H1 (cell line): ENCODE results near the gene GSDME. TPM values are rescaled to one million over a fixed set of nuclear protein-coding genes. Genes with fewer than 3 reads are reported as not detected.
A peak's percentile ranks its signal among the peaks of the same experiment; 100 is the strongest.

Source experiments
- CTCF ChIA-PET: fragments of 300-600 bp; sonication (Branson Sonifier 250); formaldehyde crosslinking; loops from one replicate; lab custom pipeline; 2021; ENCODE audit not compliant: partially characterized antibody; lab: Charles Lee
- POLR2A ChIA-PET: fragments of 300-600 bp; sonication (Branson Sonifier 250); formaldehyde crosslinking; loops from one replicate; lab custom pipeline; 2021; ENCODE audit warnings: inconsistent platforms; ENCODE audit not compliant: partially characterized antibody; lab: Charles Lee
- DNase-seq, 2 experiments: peaks; one replicate each; pipeline versions ENCODE4 v3.0.0 to v3.0.0-alpha.2; 2010 to 2022; ENCODE audit warnings: low spot score in 2 of 2, low read depth in 1 of 2, mixed read lengths in 1 of 2
- FAIRE-seq: peaks from 2 replicates; lab custom pipeline; 2011; peaks lifted over from hg19 to GRCh38; lab: Jason Lieb, UNC
- H2AFZ ChIP-seq: 2 replicates; pipeline ENCODE4 v1.8.1; 2012; ENCODE audit warnings: low read length, inconsistent platforms
- H2AK5ac ChIP-seq: 2 replicates; pipeline ENCODE4 v1.6.1; 2013; ENCODE audit warnings: low read depth, low read length
- H2BK120ac ChIP-seq: replicated peaks from 2 replicates; pipeline ENCODE3; 2013; ENCODE audit warnings: low read depth, low read length, inconsistent platforms
- H2BK12ac ChIP-seq: 2 replicates; pipeline ENCODE4 v1.6.1; 2013; ENCODE audit warnings: low read depth, low read length
- H2BK15ac ChIP-seq: 2 replicates; pipeline ENCODE4 v1.6.1; 2013; ENCODE audit warnings: low read length
- H2BK20ac ChIP-seq: 2 replicates; pipeline ENCODE4 v1.6.1; 2013; ENCODE audit warnings: low read length
- H2BK5ac ChIP-seq: 2 replicates; pipeline ENCODE4 v1.6.1; 2013; ENCODE audit warnings: low read depth, low read length
- H3K14ac ChIP-seq: 2 replicates; pipeline ENCODE4 v1.6.1; 2013; ENCODE audit warnings: inconsistent platforms; ENCODE audit not compliant: insufficient read length
- H3K18ac ChIP-seq: 2 replicates; pipeline ENCODE4 v1.6.1; 2013; ENCODE audit warnings: low read length; ENCODE audit errors: extremely low read depth
- H3K23ac ChIP-seq: 2 replicates; pipeline ENCODE4 v1.6.1; 2013; ENCODE audit warnings: inconsistent platforms; ENCODE audit not compliant: insufficient read length
- H3K23me2 ChIP-seq: 2 replicates; pipeline ENCODE4 v1.6.1; 2013; ENCODE audit warnings: low read depth, low read length
- H3K27ac ChIP-seq: 2 replicates; pipeline ENCODE4 v1.6.1; 2011; ENCODE audit warnings: low read depth, low read length, inconsistent platforms
- H3K27me3 ChIP-seq, 4 experiments: replicated peaks in 1 of 4; 1 replicate in 1 of 4; 2 replicates in 3 of 4; pipeline versions ENCODE4 v1.6.1 to v1.8.1; 2011 to 2013; ENCODE audit warnings: low read length in 3 of 4, mild to moderate bottlenecking in 3 of 4, inconsistent platforms in 2 of 4, mixed read lengths in 2 of 4, moderate library complexity in 1 of 4; ENCODE audit not compliant: control insufficient read depth in 3 of 4, insufficient read depth in 3 of 4; ENCODE audit errors: extremely low read depth in 1 of 4
- H3K36me3 ChIP-seq, 4 experiments: 2 replicates each; pipeline versions ENCODE4 v1.6.1 to v1.8.1; 2011 to 2013; ENCODE audit warnings: mild to moderate bottlenecking in 4 of 4, low read length in 3 of 4, moderate library complexity in 2 of 4, control low read depth in 1 of 4, inconsistent platforms in 1 of 4; ENCODE audit not compliant: insufficient read depth in 4 of 4, control insufficient read depth in 2 of 4
- H3K4ac ChIP-seq: replicated peaks from 2 replicates; pipeline ENCODE3; 2013; ENCODE audit warnings: low read length, low read depth, mixed read lengths, inconsistent platforms; ENCODE audit not compliant: insufficient read length
- H3K4me1 ChIP-seq, 4 experiments: replicated peaks in 1 of 4; 1 replicate in 1 of 4; 2 replicates in 3 of 4; pipeline versions ENCODE4 v1.6.1 to v1.8.1; 2011 to 2013; ENCODE audit warnings: low read length in 3 of 4, inconsistent platforms in 2 of 4, mixed read lengths in 1 of 4; ENCODE audit not compliant: insufficient read depth in 4 of 4, control insufficient read depth in 3 of 4
- H3K4me2 ChIP-seq, 2 experiments: 2 replicates each; pipeline versions ENCODE4 v1.6.1 to v1.8.1; 2011 to 2013; ENCODE audit warnings: low read depth in 2 of 2, low read length in 2 of 2, control low read depth in 1 of 2, inconsistent platforms in 1 of 2, mild to moderate bottlenecking in 1 of 2; ENCODE audit not compliant: insufficient read depth in 1 of 2
- H3K4me3 ChIP-seq, 4 experiments: fragments of 200-600, 300-600 bp in 1 of 4; sonication (generic), shearing (Covaris generic), sonication (Bioruptor Twin) in 1 of 4; 2 replicates each; pipeline versions ENCODE4 v1.5.1 to v1.8.1; 2011 to 2016; ENCODE audit warnings: low read length in 4 of 4, low read depth in 3 of 4, control low read depth in 2 of 4, inconsistent platforms in 2 of 4, mild to moderate bottlenecking in 2 of 4, mixed read lengths in 1 of 4, moderate library complexity in 1 of 4; ENCODE audit not compliant: insufficient read depth in 2 of 4; ENCODE audit errors: extremely low read depth in 1 of 4
- H3K56ac ChIP-seq: replicated peaks from 2 replicates; pipeline ENCODE3; 2013; ENCODE audit warnings: low read depth, mild to moderate bottlenecking, mixed read lengths, low read length, inconsistent platforms; ENCODE audit not compliant: insufficient read length
- H3K79me1 ChIP-seq: 2 replicates; pipeline ENCODE4 v1.6.1; 2013; ENCODE audit warnings: low read depth, low read length, control low read depth
- H3K79me2 ChIP-seq, 2 experiments: 2 replicates each; pipeline versions ENCODE4 v1.6.1 to v1.8.1; 2012 to 2013; ENCODE audit warnings: low read length in 2 of 2, mild to moderate bottlenecking in 2 of 2, inconsistent platforms in 1 of 2; ENCODE audit not compliant: insufficient read depth in 2 of 2, control insufficient read depth in 1 of 2
- H3K9ac ChIP-seq, 4 experiments: replicated peaks in 1 of 4; 1 replicate in 1 of 4; 2 replicates in 3 of 4; pipeline versions ENCODE4 v1.6.1 to v1.8.1; 2011 to 2013; ENCODE audit warnings: low read depth in 3 of 4, low read length in 3 of 4, control low read depth in 2 of 4, mild to moderate bottlenecking in 2 of 4, moderate library complexity in 2 of 4, inconsistent platforms in 1 of 4; ENCODE audit errors: extremely low read depth in 1 of 4
- H3K9me3 ChIP-seq, 2 experiments: 2 replicates each; pipeline versions ENCODE4 v1.6.1 to v1.8.1; 2012 to 2013; ENCODE audit warnings: mild to moderate bottlenecking in 2 of 2, moderate library complexity in 2 of 2, control low read depth in 1 of 2, inconsistent platforms in 1 of 2, low read depth in 1 of 2, low read length in 1 of 2, mixed read lengths in 1 of 2; ENCODE audit not compliant: insufficient read depth in 2 of 2
- H4K20me1 ChIP-seq, 2 experiments: replicated peaks in 1 of 2; 2 replicates each; pipeline versions ENCODE3 to v1.8.1; 2011 to 2013; ENCODE audit warnings: inconsistent platforms in 2 of 2, low read length in 2 of 2, mild to moderate bottlenecking in 1 of 2; ENCODE audit not compliant: insufficient read depth in 2 of 2, control insufficient read depth in 1 of 2
- H4K5ac ChIP-seq: 2 replicates; pipeline ENCODE4 v1.6.1; 2013; ENCODE audit warnings: low read length, low read depth, mixed read lengths, inconsistent platforms; ENCODE audit not compliant: insufficient read length
- H4K8ac ChIP-seq: 2 replicates; pipeline ENCODE4 v1.8.0; 2013; ENCODE audit warnings: mild to moderate bottlenecking, moderate library complexity, low read length, inconsistent platforms; ENCODE audit not compliant: insufficient read depth; ENCODE audit errors: extremely low read depth
- H4K91ac ChIP-seq: replicated peaks from 2 replicates; pipeline ENCODE3; 2013; ENCODE audit warnings: low read length, mixed read lengths, inconsistent platforms; ENCODE audit not compliant: insufficient read length
- ASH2L ChIP-seq: fragments of 200-600, 300-600 bp; sonication (generic); IDR thresholded peaks from one replicate; pipeline ENCODE4 v1.7.1; 2017; ENCODE audit warnings: low read length
- CEBPB ChIP-seq: IDR thresholded peaks from 2 replicates; pipeline ENCODE4 v1.6.1; 2012; ENCODE audit warnings: low read depth, low read length
- EZH2 ChIP-seq: fragments of 200-600 bp; sonication (generic); IDR thresholded peaks from 2 replicates; pipeline ENCODE4 v1.7.1; 2012; ENCODE audit warnings: low read depth, mild to moderate bottlenecking, moderate library complexity, low read length, inconsistent platforms; ENCODE audit not compliant: severe bottlenecking
- FOSL1 ChIP-seq: IDR thresholded peaks from 2 replicates; pipeline ENCODE4 v1.6.1; 2011; ENCODE audit warnings: mild to moderate bottlenecking, low read depth, low read length, moderate library complexity; ENCODE audit not compliant: insufficient read depth
- KDM4A ChIP-seq: IDR thresholded peaks from one replicate; pipeline ENCODE4 v1.7.1; 2012; ENCODE audit warnings: low read depth, mild to moderate bottlenecking, moderate library complexity, low read length, inconsistent platforms; ENCODE audit not compliant: severe bottlenecking
- MAX ChIP-seq: IDR thresholded peaks from 2 replicates; pipeline ENCODE4 v1.6.1; 2012; ENCODE audit warnings: inconsistent platforms
- PHF8 ChIP-seq: fragments of 200-600 bp; sonication (generic); conservative IDR thresholded peaks from 2 replicates; pipeline ENCODE4 v1.7.1; 2012; ENCODE audit warnings: low read depth, mild to moderate bottlenecking, inconsistent platforms, low read length, moderate library complexity
- RBBP5 ChIP-seq: IDR thresholded peaks from 2 replicates; pipeline ENCODE4 v1.7.1; 2012; ENCODE audit warnings: low read depth, mild to moderate bottlenecking, inconsistent platforms, low read length, moderate library complexity, borderline replicate concordance
- SRF ChIP-seq: IDR thresholded peaks from 2 replicates; pipeline ENCODE4 v1.6.1; 2011; ENCODE audit warnings: mild to moderate bottlenecking, low read depth, low read length, moderate library complexity
- TAF1 ChIP-seq: IDR thresholded peaks from 2 replicates; pipeline ENCODE4 v1.6.1; 2011; ENCODE audit warnings: mild to moderate bottlenecking, low read depth, low read length
- TCF12 ChIP-seq: IDR thresholded peaks from 2 replicates; pipeline ENCODE4 v1.6.1; 2011; ENCODE audit warnings: low read depth, mild to moderate bottlenecking, low read length
- TEAD4 ChIP-seq: IDR thresholded peaks from 2 replicates; pipeline ENCODE4 v1.6.1; 2012; ENCODE audit warnings: low read depth, low read length, inconsistent platforms, mixed read lengths
- USF2 ChIP-seq: IDR thresholded peaks from 2 replicates; pipeline ENCODE4 v1.6.1; 2011; ENCODE audit warnings: low read length, improper control_type of control experiment
- WGBS, 2 experiments: shearing (Covaris generic) in 1 of 2; methylation state at CpG; one replicate each; pipeline versions ENCODE4 v1.1.6 to v1.1.7; 2013 to 2015; ENCODE audit warnings: low lambda C conversion rate in 2 of 2, mixed read lengths in 2 of 2, inconsistent platforms in 1 of 2, low coverage in 1 of 2, missing lambda C conversion rate in 1 of 2; ENCODE audit not compliant: insufficient replicate concordance in 2 of 2, insufficient coverage in 1 of 2, insufficient read length in 1 of 2; ENCODE audit errors: extremely low coverage in 1 of 2, missing lambda C conversion rate in 1 of 2; 5-methylcytosine and 5-hydroxymethylcytosine counted together
- polyA plus RNA-seq, 7 experiments: library from polyadenylated mRNA; depleted of rRNA in 3 of 7; stranded (reverse) in 5 of 7; unstranded in 2 of 7; fragments of >200 nt in 5 of 7; fragments of 200-250 nt in 2 of 7; gene quantifications; 1 replicate in 5 of 7; 2 replicates in 1 of 7; 4 replicates in 1 of 7; pipeline versions ENCODE4 v1.2.1 to v1.2.3, GENCODE V29; 2011 to 2013; ENCODE audit warnings: missing spikeins in 2 of 7, mixed read lengths in 2 of 7
- total RNA-seq: library from RNA; stranded (reverse); fragmentation: NEBNext Ultra II Directional; extraction: Animal tissue kit (Norgen Biotek cat#: 25700); gene quantifications from 2 replicates; pipeline ENCODE4 v1.2.1, GENCODE V29; 2021

GSDME gene
- total and polyA plus RNA-seq, 2 of the 8 experiments (the other 6 are each of a cell fraction or from before 2014, with no cell fraction given), result 5.4 to 7.6 TPM

- Histone ChIP-seq H3K18ac (no peak overlapping the region), H4K91ac (peak overlapping the region; percentile 28), H3K9ac (no peak overlapping the region), H3K27me3 (no peaks in the 10 kb centered on the region; a peak in 1 of 7 replicates), H4K20me1 (no peaks in the 10 kb centered on the region), H3K4me2 (no peak overlapping the region), H2BK15ac (no peak overlapping the region), H3K14ac (no peak overlapping the region), H2AK5ac (no peak overlapping the region), H3K23ac (no peak overlapping the region), H2BK12ac (no peak overlapping the region; the same call in 1 of the 2 replicates), H3K4ac (no peak overlapping the region), H3K4me3 (no peak overlapping the region), H4K5ac (no peak overlapping the region), H3K27ac (no peak overlapping the region), H2BK5ac (no peak overlapping the region), H3K9me3 (no peaks in the 10 kb centered on the region), H2BK120ac (no peak overlapping the region), H3K56ac (no peak overlapping the region), H3K36me3 (no peaks in the 10 kb centered on the region), H2BK20ac (no peak overlapping the region), H3K4me1 (peaks cover 7 to 24% (median 13%) of the 10 kb centered on the region in 4 experiments), H4K8ac (no peak overlapping the region), H2AFZ (no peak overlapping the region), H3K23me2 (no peaks in the 10 kb centered on the region), H3K79me2 (no peaks in the 10 kb centered on the region), H3K79me1 (no peaks in the 10 kb centered on the region)
- FAIRE-seq (no peak), DNase-seq (no peak)
- no peak for TF ChIP-seq PHF8
- TF ChIP-seq EZH2, result no peak
- no peak for TF ChIP-seq FOSL1
- no peak for TF ChIP-seq CEBPB
- no peak for TF ChIP-seq MAX
- TF ChIP-seq KDM4A, result no peak
- no peak for TF ChIP-seq RBBP5
- TF ChIP-seq ASH2L, result no peak
- TF ChIP-seq TAF1, result no peak
- no peak for TF ChIP-seq TCF12
- TF ChIP-seq TEAD4, result no peak
- no peak for TF ChIP-seq USF2
- no peak for TF ChIP-seq SRF
- WGBS, 2 experiments, result 78% methylated on average over 5 of the region's 5 CpGs; no CpG with 5 or more reads in 1 of the 2 experiments
- ChIA-PET POLR2A (interaction anchor here (0.6 to 1.1 kb wide), 2 partner anchors 329 to 347 kb away, joined by 3 read pairs; no protein-coding TSS in a partner anchor), CTCF (interaction anchor here (0.8 to 2.8 kb wide), 22 partner anchors 9 to 784 kb away, joined by 3 to 19 read pairs (median 4); no protein-coding TSS in a partner anchor)
Observed at GRCh38 chr7:24723178-24723530, 34.1 kb downstream of the GSDME start.
